Activated CD4-positive, alpha-beta T cell treated with anti-CD3 and anti-CD28 coated beads for 36 hours (primary cell): ENCODE measurements around the gene C1orf146. TPM values are rescaled to one million over a fixed set of nuclear protein-coding genes. Genes with fewer than 3 reads are reported as not detected.

Source experiments
- ATAC-seq: fragments of 200-7000 bp; cut with Tn5 transposase; one replicate; pipeline ENCODE4 v1.10.0; 2021; ENCODE audit warnings: mild to moderate bottlenecking, moderate library complexity
- CTCF ChIA-PET: fragments of 350-600 bp; sonication (Branson Sonifier 250); formaldehyde crosslinking; loops from one replicate; lab custom pipeline; 2021; ENCODE audit warnings: antibody characterized with exemption; lab: Charles Lee
- POLR2A ChIA-PET: fragments of 350-600 bp; sonication (Branson Sonifier 250); formaldehyde crosslinking; loops from one replicate; lab custom pipeline; 2021; ENCODE audit warnings: antibody characterized with exemption, inconsistent platforms; lab: Charles Lee
- DNase-seq: peaks from one replicate; pipeline ENCODE4 v3.0.0-alpha.2; 2020
- H3K27ac Mint-ChIP-seq: one replicate; pipeline ENCODE4 v1.8.0; 2021; ENCODE audit warnings: mixed read lengths
- H3K27me3 Mint-ChIP-seq: one replicate; pipeline ENCODE4 v1.8.0; 2021; ENCODE audit warnings: mixed read lengths
- H3K36me3 Mint-ChIP-seq: one replicate; pipeline ENCODE4 v1.8.0; 2021; ENCODE audit warnings: low read depth, mixed read lengths
- H3K4me1 Mint-ChIP-seq: one replicate; pipeline ENCODE4 v1.8.0; 2021; ENCODE audit warnings: mixed read lengths
- H3K4me3 Mint-ChIP-seq: one replicate; pipeline ENCODE4 v1.8.0; 2021; ENCODE audit warnings: mild to moderate bottlenecking, moderate library complexity, mixed read lengths
- H3K9me3 Mint-ChIP-seq: one replicate; pipeline ENCODE4 v1.8.0; 2021; ENCODE audit warnings: low read depth, mixed read lengths
- intact Hi-C, 2 experiments: fragments of 100-400 bp; cut with DNase I in 1 of 2; cut with micrococcal nuclease in 1 of 2; formaldehyde crosslinking; loops; one replicate each; pipeline versions ENCODE4 v1.14.2 to v1.15.1; 2022 to 2024; cut with DNase I, micrococcal nuclease
- total RNA-seq, 2 experiments: library from RNA; stranded (reverse); gene quantifications; one replicate each; pipeline ENCODE4 v1.2.3, GENCODE V29; 2021

C1orf146 gene
- not detected for total RNA-seq

- Mint-ChIP-seq H3K9me3 (peaks cover 2% of the 10 kb centered on the region), H3K4me1 (no peaks in the 10 kb centered on the region), H3K4me3 (no peak within 1 kb of the TSS), H3K36me3 (no peaks in the 10 kb centered on the region), H3K27me3 (no peaks in the 10 kb centered on the region), H3K27ac (no peak within 1 kb of the TSS)
- POLR2A ChIA-PET, result no interaction called here
- DNase-seq, result no peak
- intact Hi-C loops, result no loop called here
- CTCF ChIA-PET, result interaction anchor here (0.6 kb wide), 1 partner anchor 746 kb away, joined by 3 read pairs; no protein-coding TSS in a partner anchor
- no peak for ATAC-seq
Observed at GRCh38 chr1:92217721-92218120, at the start of gene C1orf146. TSS of gene C1orf146 (plus strand) at chr1:92217915. CDS start at chr1:92231421, 13,506 bp downstream.

- POLR2A ChIA-PET, result no interaction called here
- no peak for ATAC-seq
- Mint-ChIP-seq H3K27ac (no peak overlapping the region), H3K4me1 (no peaks in the 10 kb centered on the region), H3K27me3 (no peaks in the 10 kb centered on the region), H3K36me3 (peaks cover 3% of the 10 kb centered on the region), H3K4me3 (no peak overlapping the region), H3K9me3 (no peaks in the 10 kb centered on the region)
- CTCF ChIA-PET, result interaction anchor here (0.8 to 1.7 kb wide), 3 partner anchors 15 to 22 kb away, joined by 3 to 4 read pairs (median 4); no protein-coding TSS in a partner anchor
- no peak for DNase-seq
- intact Hi-C loops, result no loop called here
Observed at GRCh38 chr1:92168657-92169056, 49.1 kb upstream of the C1orf146 start.

- CTCF ChIA-PET, result interaction anchor here (0.8 to 1.7 kb wide), 3 partner anchors 15 to 22 kb away, joined by 3 to 4 read pairs (median 4); no protein-coding TSS in a partner anchor
- Mint-ChIP-seq H3K27ac (no peak overlapping the region), H3K4me1 (no peaks in the 10 kb centered on the region), H3K27me3 (no peaks in the 10 kb centered on the region), H3K36me3 (peaks cover 3% of the 10 kb centered on the region), H3K4me3 (no peak overlapping the region), H3K9me3 (no peaks in the 10 kb centered on the region)
- POLR2A ChIA-PET, result no interaction called here
- ATAC-seq, result no peak
- no peak for DNase-seq
- intact Hi-C loops, result no loop called here
Observed at GRCh38 chr1:92169214-92170005, 48.3 kb upstream of the C1orf146 start.

GRCh38 chr1:92184632-92185031 is 33.1 kb upstream of the C1orf146 start:
- Mint-ChIP-seq H3K4me1 (no peaks in the 10 kb centered on the region), H3K9me3 (no peaks in the 10 kb centered on the region), H3K27me3 (no peaks in the 10 kb centered on the region), H3K36me3 (peaks cover 7% of the 10 kb centered on the region), H3K27ac (no peak overlapping the region), H3K4me3 (no peak overlapping the region)
- DNase-seq (no peak), ATAC-seq (no peak)
- ChIA-PET POLR2A (no interaction called here), CTCF (no interaction called here)
- intact Hi-C loops, result no loop called here

- no peaks in the 10 kb centered on the region for H3K27me3 Mint-ChIP-seq
- ATAC-seq (no peak), DNase-seq (no peak)
- H3K4me3 Mint-ChIP-seq, result no peak overlapping the region
- no peaks in the 10 kb centered on the region for H3K4me1 Mint-ChIP-seq
- no peaks in the 10 kb centered on the region for H3K36me3 Mint-ChIP-seq
- H3K9me3 Mint-ChIP-seq, result no peaks in the 10 kb centered on the region
- ChIA-PET CTCF (interaction anchor here (0.6 to 1.7 kb wide), 4 partner anchors 17 to 189 kb away, joined by 3 to 5 read pairs (median 4); no protein-coding TSS in a partner anchor), POLR2A (no interaction called here)
- no peak overlapping the region for H3K27ac Mint-ChIP-seq
- intact Hi-C loops, result no loop called here
Observed at GRCh38 chr1:92186081-92186480, 31.6 kb upstream of the C1orf146 start.

GRCh38 chr1:92188436-92189255 is 29.1 kb upstream of the C1orf146 start:
- no peaks in the 10 kb centered on the region for H3K9me3 Mint-ChIP-seq
- no peak overlapping the region for H3K4me3 Mint-ChIP-seq
- H3K4me1 Mint-ChIP-seq, result no peaks in the 10 kb centered on the region
- CTCF ChIA-PET, result interaction anchor here (0.6 to 1.1 kb wide), 5 partner anchors 22 to 604 kb away, joined by 3 to 4 read pairs (median 3); no protein-coding TSS in a partner anchor
- no peaks in the 10 kb centered on the region for H3K36me3 Mint-ChIP-seq
- ATAC-seq (no peak), DNase-seq (no peak)
- intact Hi-C loops, result no loop called here
- no peak overlapping the region for H3K27ac Mint-ChIP-seq
- no peaks in the 10 kb centered on the region for H3K27me3 Mint-ChIP-seq
- POLR2A ChIA-PET, result no interaction called here

GRCh38 chr1:92191726-92192125 is 26.0 kb upstream of the C1orf146 start:
- ChIA-PET POLR2A (no interaction called here), CTCF (no interaction called here)
- Mint-ChIP-seq H3K27me3 (no peaks in the 10 kb centered on the region), H3K9me3 (no peaks in the 10 kb centered on the region), H3K4me1 (peaks cover under 1% of the 10 kb centered on the region), H3K4me3 (no peak overlapping the region), H3K27ac (no peak overlapping the region), H3K36me3 (no peaks in the 10 kb centered on the region)
- DNase-seq, result no peak
- intact Hi-C loops, result no loop called here
- ATAC-seq, result no peak

- peaks cover 4% of the 10 kb centered on the region for H3K4me1 Mint-ChIP-seq
- POLR2A ChIA-PET, result interaction anchor here (0.5 to 0.7 kb wide), 2 partner anchors 405 to 1175 kb away, joined by 4 to 9 read pairs; no protein-coding TSS in a partner anchor
- H3K4me3 Mint-ChIP-seq, result no peak overlapping the region
- no peaks in the 10 kb centered on the region for H3K27me3 Mint-ChIP-seq
- CTCF ChIA-PET, result no interaction called here
- no peak overlapping the region for H3K27ac Mint-ChIP-seq
- no peaks in the 10 kb centered on the region for H3K36me3 Mint-ChIP-seq
- DNase-seq, result no peak
- no peaks in the 10 kb centered on the region for H3K9me3 Mint-ChIP-seq
- intact Hi-C loops, result no loop called here
- ATAC-seq, result no peak
Observed at GRCh38 chr1:92192246-92192645, 25.5 kb upstream of the C1orf146 start.

- ATAC-seq, result no peak
- Mint-ChIP-seq H3K4me1 (peaks cover 4% of the 10 kb centered on the region), H3K36me3 (no peaks in the 10 kb centered on the region), H3K4me3 (no peak overlapping the region), H3K9me3 (no peaks in the 10 kb centered on the region), H3K27me3 (no peaks in the 10 kb centered on the region), H3K27ac (no peak overlapping the region)
- no peak for DNase-seq
- POLR2A ChIA-PET, result no interaction called here
- intact Hi-C loops, result no loop called here
- CTCF ChIA-PET, result no interaction called here
Observed at GRCh38 chr1:92194511-92194910, 23.2 kb upstream of the C1orf146 start.

- ChIA-PET CTCF (no interaction called here), POLR2A (no interaction called here)
- no peak overlapping the region for H3K4me3 Mint-ChIP-seq
- DNase-seq, result no peak
- peak; percentile 42 for ATAC-seq
- H3K4me1 Mint-ChIP-seq, result peaks cover 23% of the 10 kb centered on the region
- peaks cover 5% of the 10 kb centered on the region for H3K36me3 Mint-ChIP-seq
- intact Hi-C loops, result no loop called here
- no peaks in the 10 kb centered on the region for H3K27me3 Mint-ChIP-seq
- H3K9me3 Mint-ChIP-seq, result peaks cover 8% of the 10 kb centered on the region
- H3K27ac Mint-ChIP-seq, result peak overlapping the region; percentile 56
Observed at GRCh38 chr1:92201973-92202372, 15.7 kb upstream of the C1orf146 start.

GRCh38 chr1:92203105-92203504 is 14.6 kb upstream of the C1orf146 start:
- intact Hi-C loops, result no loop called here
- Mint-ChIP-seq H3K27ac (peak overlapping the region; percentile 49), H3K4me3 (no peak overlapping the region), H3K36me3 (peaks cover 5% of the 10 kb centered on the region), H3K4me1 (peaks cover 22% of the 10 kb centered on the region), H3K27me3 (no peaks in the 10 kb centered on the region), H3K9me3 (peaks cover 8% of the 10 kb centered on the region)
- ChIA-PET POLR2A (no interaction called here), CTCF (no interaction called here)
- ATAC-seq (peak; percentile 61), DNase-seq (no peak)
